HEK293 (cell line): Measurements from ENCODE around the gene TBC1D8.

Experiments used
- CTCF ChIA-PET: fragments of 350-600 bp; formaldehyde crosslinking; extraction: SDS; loops from one replicate; lab custom pipeline; 2021; ENCODE audit warnings: antibody characterized with exemption; lab: Yijun Ruan, JAX
- POLR2A ChIA-PET: fragments of 300-600 bp; formaldehyde crosslinking; extraction: SDS; loops from one replicate; lab custom pipeline; 2020; ENCODE audit warnings: antibody characterized with exemption, inconsistent platforms; lab: Yijun Ruan, JAX
- H3K27ac ChIP-seq: fragments of 200-500 bp; sonication (Bioruptor generic); 2 replicates; pipeline ENCODE4 v1.5.1; 2014; ENCODE audit warnings: low read depth, low read length, control low read depth, inconsistent platforms; ENCODE audit errors: extremely low read depth
- H3K36me3 ChIP-seq, 2 experiments: fragments of 200-500 bp in 1 of 2; sonication (Bioruptor generic) in 1 of 2; 1 replicate in 1 of 2; 2 replicates in 1 of 2; pipeline ENCODE4 v1.5.1; 2014 to 2017; ENCODE audit warnings: inconsistent platforms in 2 of 2, low read length in 2 of 2; ENCODE audit not compliant: control insufficient read depth in 2 of 2, insufficient read depth in 1 of 2
- H3K4me1 ChIP-seq: fragments of 200-500 bp; sonication (Bioruptor generic); 2 replicates; pipeline ENCODE4 v1.5.1; 2014; ENCODE audit warnings: mild to moderate bottlenecking, low read length, inconsistent platforms; ENCODE audit not compliant: control insufficient read depth, insufficient read depth
- H3K4me3 ChIP-seq: 2 replicates; pipeline ENCODE4 v1.5.1; 2011; ENCODE audit warnings: low read depth, mild to moderate bottlenecking, control low read depth, low read length, moderate library complexity
- H3K9me3 ChIP-seq: fragments of 200-500 bp; sonication (Bioruptor generic); 2 replicates; pipeline ENCODE4 v1.5.1; 2014; ENCODE audit warnings: low read depth, low read length, inconsistent platforms; ENCODE audit not compliant: control insufficient read depth, insufficient read depth
- GLI2 ChIP-seq: fragments of 450-650 bp; formaldehyde crosslinking; IDR thresholded peaks from 2 replicates; pipeline ENCODE4; 2017; ENCODE audit warnings: missing biosample characterization, missing genetic modification characterization, low read depth, borderline replicate concordance
- KLF10 ChIP-seq: fragments of 450-650 bp; IDR thresholded peaks from 2 replicates; pipeline ENCODE4 v1.5.1; 2018; ENCODE audit warnings: missing biosample characterization, mild to moderate bottlenecking, missing genetic modification characterization
- ZNF133 ChIP-seq: fragments of 450-650 bp; formaldehyde crosslinking; IDR thresholded peaks from 2 replicates; pipeline ENCODE4 v1.5.1; 2016; ENCODE audit warnings: missing biosample characterization, missing genetic modification characterization
- ZNF140 ChIP-seq: fragments of 450-650 bp; formaldehyde crosslinking; IDR thresholded peaks from 2 replicates; pipeline ENCODE4 v1.5.1; 2016; ENCODE audit warnings: missing biosample characterization, missing genetic modification characterization
- ZNF214 ChIP-seq: fragments of 450-650 bp; formaldehyde crosslinking; IDR thresholded peaks from 2 replicates; pipeline ENCODE4 v1.5.1; 2017; ENCODE audit warnings: missing biosample characterization, mild to moderate bottlenecking, missing genetic modification characterization, borderline replicate concordance
- ZNF23 ChIP-seq: fragments of 450-650 bp; formaldehyde crosslinking; IDR thresholded peaks from 2 replicates; pipeline ENCODE4 v1.5.1; 2016; ENCODE audit warnings: missing biosample characterization, missing genetic modification characterization, borderline replicate concordance
- ZNF280C ChIP-seq: fragments of 450-650 bp; formaldehyde crosslinking; IDR thresholded peaks from 2 replicates; pipeline ENCODE4 v1.5.1; 2016; ENCODE audit warnings: missing biosample characterization, missing genetic modification characterization
- ZNF354C ChIP-seq: fragments of 450-650 bp; formaldehyde crosslinking; IDR thresholded peaks from 2 replicates; pipeline ENCODE4 v1.5.1; 2016; ENCODE audit warnings: missing biosample characterization, missing genetic modification characterization, low read depth, borderline replicate concordance
- ZNF610 ChIP-seq: fragments of 450-650 bp; formaldehyde crosslinking; IDR thresholded peaks from 2 replicates; pipeline ENCODE4 v1.5.1; 2016; ENCODE audit warnings: missing biosample characterization, missing genetic modification characterization, borderline replicate concordance
- ZNF626 ChIP-seq: fragments of 450-650 bp; sonication (Bioruptor Pico); formaldehyde crosslinking; IDR thresholded peaks from 2 replicates; pipeline ENCODE4 v1.5.1; 2018; ENCODE audit warnings: missing biosample characterization, missing genetic modification characterization, inconsistent platforms
- ZNF677 ChIP-seq: fragments of 450-650 bp; IDR thresholded peaks from 2 replicates; pipeline ENCODE4 v1.5.0; 2018; ENCODE audit warnings: missing biosample characterization, mild to moderate bottlenecking, missing genetic modification characterization, moderate library complexity
- ZNF701 ChIP-seq: fragments of 450-650 bp; formaldehyde crosslinking; IDR thresholded peaks from 2 replicates; pipeline ENCODE4 v1.5.1; 2016; ENCODE audit warnings: missing biosample characterization, missing genetic modification characterization
- ZNF747 ChIP-seq: fragments of 450-650 bp; formaldehyde crosslinking; IDR thresholded peaks from 2 replicates; pipeline ENCODE4 v1.5.1; 2016; ENCODE audit warnings: missing biosample characterization, missing genetic modification characterization
- TF ChIP-seq, protein P1 (sequence below): fragments of 450-650 bp; formaldehyde crosslinking; conservative IDR thresholded peaks from 2 replicates; pipeline ENCODE4 v1.5.1; 2016; ENCODE audit warnings: low read depth, missing biosample characterization, missing genetic modification characterization

The TBC1D8 gene

GRCh38 chr2:101127319-101128056 lies 23.7 kb downstream of the TBC1D8 start:
- H3K9me3 ChIP-seq = no peaks in the 10 kb centered on the region
- H3K27ac ChIP-seq = no peak overlapping the region
- TF ChIP-seq ZNF354C (tag by site-specific recombination) (no peak), GLI2 (no peak), ZNF610 (tag by site-specific recombination) (no peak), ZNF214 (tag by site-specific recombination) (no peak), ZNF747 (tag by site-specific recombination) (no peak), KLF10 (tag by site-specific recombination) (no peak)
- TF ChIP-seq, protein P1, sequence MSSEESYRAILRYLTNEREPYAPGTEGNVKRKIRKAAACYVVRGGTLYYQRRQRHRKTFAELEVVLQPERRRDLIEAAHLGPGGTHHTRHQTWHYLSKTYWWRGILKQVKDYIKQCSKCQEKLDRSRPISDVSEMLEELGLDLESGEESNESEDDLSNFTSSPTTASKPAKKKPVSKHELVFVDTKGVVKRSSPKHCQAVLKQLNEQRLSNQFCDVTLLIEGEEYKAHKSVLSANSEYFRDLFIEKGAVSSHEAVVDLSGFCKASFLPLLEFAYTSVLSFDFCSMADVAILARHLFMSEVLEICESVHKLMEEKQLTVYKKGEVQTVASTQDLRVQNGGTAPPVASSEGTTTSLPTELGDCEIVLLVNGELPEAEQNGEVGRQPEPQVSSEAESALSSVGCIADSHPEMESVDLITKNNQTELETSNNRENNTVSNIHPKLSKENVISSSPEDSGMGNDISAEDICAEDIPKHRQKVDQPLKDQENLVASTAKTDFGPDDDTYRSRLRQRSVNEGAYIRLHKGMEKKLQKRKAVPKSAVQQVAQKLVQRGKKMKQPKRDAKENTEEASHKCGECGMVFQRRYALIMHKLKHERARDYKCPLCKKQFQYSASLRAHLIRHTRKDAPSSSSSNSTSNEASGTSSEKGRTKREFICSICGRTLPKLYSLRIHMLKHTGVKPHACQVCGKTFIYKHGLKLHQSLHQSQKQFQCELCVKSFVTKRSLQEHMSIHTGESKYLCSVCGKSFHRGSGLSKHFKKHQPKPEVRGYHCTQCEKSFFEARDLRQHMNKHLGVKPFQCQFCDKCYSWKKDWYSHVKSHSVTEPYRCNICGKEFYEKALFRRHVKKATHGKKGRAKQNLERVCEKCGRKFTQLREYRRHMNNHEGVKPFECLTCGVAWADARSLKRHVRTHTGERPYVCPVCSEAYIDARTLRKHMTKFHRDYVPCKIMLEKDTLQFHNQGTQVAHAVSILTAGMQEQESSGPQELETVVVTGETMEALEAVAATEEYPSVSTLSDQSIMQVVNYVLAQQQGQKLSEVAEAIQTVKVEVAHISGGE = no peak
- H3K4me3 ChIP-seq = no peak overlapping the region
- no peaks in the 10 kb centered on the region for H3K36me3 ChIP-seq
- ChIA-PET POLR2A (no interaction called here), CTCF (interaction anchor here (1.2 kb wide), 1 partner anchor 517 kb away, joined by 3 read pairs; no protein-coding TSS in a partner anchor)
- peaks cover 14% of the 10 kb centered on the region for H3K4me1 ChIP-seq

DNA sequence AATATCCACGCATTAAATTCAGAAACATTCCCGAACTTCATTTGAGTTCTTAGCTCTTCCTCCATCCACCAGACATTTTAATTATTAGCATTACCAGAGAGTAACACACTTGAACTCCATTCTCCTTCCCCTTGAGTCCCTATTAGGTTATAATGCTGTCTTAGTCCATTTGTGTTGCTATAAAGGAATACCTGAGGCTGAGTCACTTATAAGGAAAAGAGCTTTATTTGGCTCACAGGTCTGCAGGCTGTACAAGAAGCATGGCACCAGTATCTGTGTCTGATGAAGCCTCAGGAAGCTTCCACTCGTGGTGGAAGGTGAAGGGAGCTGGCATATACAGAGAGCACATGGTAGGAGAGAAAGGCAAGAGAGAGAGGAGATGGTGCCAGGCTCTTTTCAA lies 25.4 kb downstream of the TBC1D8 start:
- Histone ChIP-seq H3K36me3 (no peaks in the 10 kb centered on the region), H3K9me3 (no peaks in the 10 kb centered on the region), H3K4me3 (no peak overlapping the region), H3K27ac (no peak overlapping the region), H3K4me1 (peaks cover 14% of the 10 kb centered on the region)
- ChIA-PET POLR2A (no interaction called here), CTCF (interaction anchor here (0.6 to 1.2 kb wide), 5 partner anchors 27 to 1230 kb away, joined by 3 to 4 read pairs (median 3); no protein-coding TSS in a partner anchor)
- no peak for TF ChIP-seq ZNF280C (tag by site-specific recombination)

DNA sequence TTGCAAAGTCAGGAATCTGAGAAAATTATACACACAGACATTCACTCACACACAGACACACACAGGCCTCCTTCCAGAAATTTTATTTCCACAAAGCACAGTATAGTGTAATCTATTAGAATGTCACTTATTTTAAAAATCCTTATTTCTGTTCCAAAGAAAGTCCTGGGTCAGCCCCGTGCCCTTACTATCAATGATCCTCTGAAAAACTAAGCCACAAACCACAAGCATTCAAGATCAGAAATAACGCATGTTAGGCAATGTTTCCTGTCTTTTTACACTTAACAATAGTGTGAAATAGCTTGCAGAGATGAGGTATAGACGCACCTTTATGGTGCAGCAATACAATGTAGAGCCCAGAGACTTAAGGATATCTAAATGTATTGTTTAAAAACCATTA lies 25.8 kb downstream of the TBC1D8 start:
- H3K4me1 ChIP-seq = peaks cover 16% of the 10 kb centered on the region
- no peak overlapping the region for H3K27ac ChIP-seq
- no peak for TF ChIP-seq ZNF677 (tag by site-specific recombination)
- TF ChIP-seq ZNF626 (tag by site-specific recombination) = no peak
- TF ChIP-seq ZNF354C (tag by site-specific recombination) = no peak
- TF ChIP-seq ZNF133 (tag by site-specific recombination) = no peak
- no peak for TF ChIP-seq ZNF23 (tag by site-specific recombination)
- TF ChIP-seq ZNF701 = no peak
- TF ChIP-seq ZNF140 (tag by site-specific recombination) = no peak
- ChIA-PET POLR2A (no interaction called here), CTCF (interaction anchor here (0.6 to 1.2 kb wide), 6 partner anchors 15 to 1231 kb away, joined by 3 to 4 read pairs (median 3); no protein-coding TSS in a partner anchor)
- no peak overlapping the region for H3K4me3 ChIP-seq
- no peaks in the 10 kb centered on the region for H3K36me3 ChIP-seq
- no peaks in the 10 kb centered on the region for H3K9me3 ChIP-seq
